ENCODE measurements around the gene CDK13. TPM values are rescaled to one million over a fixed set of nuclear protein-coding genes. Genes with fewer than 3 reads are reported as not detected.
"Not testable (repeated sequence)": the region's sequence is repeated elsewhere in the genome, so short reads cannot be mapped to it uniquely, and the experiment has no call there.

CDK13 gene
- total RNA-seq, 1 donor from 2014 or later, result 43.2 TPM

GRCh38 chr7:40147371-40148246, 197.6 kb downstream of the CDK13 start:
- DNase-seq (ENCODE audit: low spot score), result no peak

- not testable (repeated sequence) for DNase-seq (ENCODE audit: low spot score)
These were observed 198.2 kb downstream of the CDK13 start for GRCh38 chr7:40148247-40148580.

- DNase-seq (ENCODE audit: low spot score), result no peak
These were observed 198.6 kb downstream of the CDK13 start for GRCh38 chr7:40148671-40149070.

Other genes with a start within 250 kb of the CDK13 start
- 36.1 TPM for gene MPLKIP, start 184.4 kb downstream of the CDK13 start, total RNA-seq
- 7.6 TPM for gene SUGCT, start 184.7 kb downstream of the CDK13 start, total RNA-seq

Data from mucosa of gallbladder (tissue), 1 donor.